Measurements from ENCODE around the gene TUSC2. TPM values are rescaled to one million over a fixed set of nuclear protein-coding genes. Genes with fewer than 3 reads are reported as not detected.

Gene TUSC2
- total RNA-seq, 2 experiments from 2014 or later = 23.1 to 24.7 TPM

DNA sequence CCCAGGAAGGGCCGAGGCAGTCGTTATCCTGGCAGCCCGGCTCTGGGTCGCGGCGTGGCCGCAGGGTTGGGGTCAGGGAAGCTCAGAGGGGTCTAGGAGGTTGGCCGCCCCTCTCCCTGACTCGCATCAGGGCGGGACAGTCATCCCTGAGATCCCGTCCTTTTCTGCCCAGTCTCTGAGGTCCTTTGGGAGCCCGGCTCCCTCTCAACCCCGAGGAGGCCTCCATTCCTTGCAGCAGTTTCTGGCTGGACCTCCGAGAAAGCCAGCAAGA, 6.0 kb downstream of the TUSC2 start:
- TF ChIP-seq, protein P1, sequence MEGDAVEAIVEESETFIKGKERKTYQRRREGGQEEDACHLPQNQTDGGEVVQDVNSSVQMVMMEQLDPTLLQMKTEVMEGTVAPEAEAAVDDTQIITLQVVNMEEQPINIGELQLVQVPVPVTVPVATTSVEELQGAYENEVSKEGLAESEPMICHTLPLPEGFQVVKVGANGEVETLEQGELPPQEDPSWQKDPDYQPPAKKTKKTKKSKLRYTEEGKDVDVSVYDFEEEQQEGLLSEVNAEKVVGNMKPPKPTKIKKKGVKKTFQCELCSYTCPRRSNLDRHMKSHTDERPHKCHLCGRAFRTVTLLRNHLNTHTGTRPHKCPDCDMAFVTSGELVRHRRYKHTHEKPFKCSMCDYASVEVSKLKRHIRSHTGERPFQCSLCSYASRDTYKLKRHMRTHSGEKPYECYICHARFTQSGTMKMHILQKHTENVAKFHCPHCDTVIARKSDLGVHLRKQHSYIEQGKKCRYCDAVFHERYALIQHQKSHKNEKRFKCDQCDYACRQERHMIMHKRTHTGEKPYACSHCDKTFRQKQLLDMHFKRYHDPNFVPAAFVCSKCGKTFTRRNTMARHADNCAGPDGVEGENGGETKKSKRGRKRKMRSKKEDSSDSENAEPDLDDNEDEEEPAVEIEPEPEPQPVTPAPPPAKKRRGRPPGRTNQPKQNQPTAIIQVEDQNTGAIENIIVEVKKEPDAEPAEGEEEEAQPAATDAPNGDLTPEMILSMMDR (IDR thresholded peaks at IDR 0.05) = no peak
- peak overlapping the region; percentile 12 for H3K27ac Mint-ChIP-seq
- H3K4me1 Mint-ChIP-seq (ENCODE audit: low read depth) = peaks cover 41% of the 10 kb centered on the region
- intact Hi-C loops (cut with DNase I, micrococcal nuclease) = loop anchor here in 1 of 2 experiments (5.0 kb wide), 1 partner anchor 130 kb away; the partner anchor contains the start of gene GNAT1
- DNase-seq = no peak
- ChIA-PET POLR2A (interaction anchor here (1.0 to 3.6 kb wide), 4 partner anchors 15 to 30 kb away, joined by 5 to 25 read pairs (median 20); partner anchors contain the start of genes CYB561D2, HYAL3, IFRD2 and NAA80), CTCF (interaction anchor here (0.9 to 1.3 kb wide), 3 partner anchors 15 to 30 kb away, joined by 3 to 13 read pairs (median 5); partner anchors contain the start of genes CYB561D2, IFRD2 and NPRL2)
- Histone ChIP-seq H3K36me3 (ENCODE audit: insufficient read depth, low read length) (peaks cover 10% of the 10 kb centered on the region), H3K4me1 (ENCODE audit: insufficient read depth, low read length) (peaks cover 76% of the 10 kb centered on the region), H3K9me3 (ENCODE audit: control insufficient read depth in 1 of 2, insufficient read depth in 1 of 2, low read length in 2 of 2) (no peaks in the 10 kb centered on the region), H3K4me3 (ENCODE audit: low read length) (peak overlapping the region; percentile 68), H3K27me3 (ENCODE audit: control insufficient read depth in 1 of 2, insufficient read depth in 2 of 2, low read length in 2 of 2) (no peaks in the 10 kb centered on the region), H3K27ac (ENCODE audit: low read depth in 1 of 2, low read length in 2 of 2) (peak overlapping the region; percentile 30 to 75)
- H3K27me3 Mint-ChIP-seq = no peaks in the 10 kb centered on the region
- H3K9me3 Mint-ChIP-seq = no peaks in the 10 kb centered on the region
- H3K36me3 Mint-ChIP-seq (ENCODE audit: low read depth) = peaks cover 14% of the 10 kb centered on the region
- no peak for ATAC-seq (ENCODE audit: poor library complexity)
- peak overlapping the region; percentile 90 for H3K4me3 Mint-ChIP-seq

- ATAC-seq (ENCODE audit: poor library complexity) = peak; percentile 66
- H3K4me3 Mint-ChIP-seq = peak overlapping the region; percentile 90
- H3K9me3 ChIP-seq (ENCODE audit: control insufficient read depth in 1 of 2, insufficient read depth in 1 of 2, low read length in 2 of 2) = no peaks in the 10 kb centered on the region
- intact Hi-C loops (cut with DNase I, micrococcal nuclease) = loop anchor here (1.0 to 5.0 kb wide), 4 partner anchors 15 to 129 kb away; partner anchors contain the start of genes HYAL3 (in 2 of the 2), NAA80 (in 2 of the 2) and GNAT1 (in 1 of the 2)
- peaks cover 10% of the 10 kb centered on the region for H3K36me3 ChIP-seq (ENCODE audit: insufficient read depth, low read length)
- DNase-seq = peak; percentile 68 to 89 (median 76)
- peaks cover 76% of the 10 kb centered on the region for H3K4me1 ChIP-seq (ENCODE audit: insufficient read depth, low read length)
- H3K27ac Mint-ChIP-seq = peak overlapping the region; percentile 82
- peak overlapping the region; percentile 75 to 96 for H3K27ac ChIP-seq (ENCODE audit: low read depth in 1 of 2, low read length in 2 of 2)
- H3K4me3 ChIP-seq (ENCODE audit: low read length) = peak overlapping the region; percentile 68
- ChIA-PET POLR2A (interaction anchor here (1.0 to 3.6 kb wide), 5 partner anchors 15 to 29 kb away, joined by 4 to 25 read pairs (median 15); partner anchors contain the start of genes CYB561D2, HYAL3, IFRD2 and NAA80), CTCF (interaction anchor here (0.6 to 1.3 kb wide), 5 partner anchors 13 to 29 kb away, joined by 3 to 13 read pairs (median 4); partner anchors contain the start of genes CYB561D2, IFRD2 and NPRL2)
- no peaks in the 10 kb centered on the region for H3K9me3 Mint-ChIP-seq
- H3K27me3 Mint-ChIP-seq = no peaks in the 10 kb centered on the region
- peaks cover 42% of the 10 kb centered on the region for H3K4me1 Mint-ChIP-seq (ENCODE audit: low read depth)
- TF ChIP-seq, protein P1 (IDR thresholded peaks at IDR 0.05) = peak; percentile 45
- no peaks in the 10 kb centered on the region for H3K27me3 ChIP-seq (ENCODE audit: control insufficient read depth in 1 of 2, insufficient read depth in 2 of 2, low read length in 2 of 2)
- peaks cover 14% of the 10 kb centered on the region for H3K36me3 Mint-ChIP-seq (ENCODE audit: low read depth)
Observed at GRCh38 chr3:50321336-50322114, 6.5 kb downstream of the TUSC2 start.

GRCh38 chr3:50320853-50321335, 7.1 kb downstream of the TUSC2 start:
- H3K27me3 ChIP-seq (ENCODE audit: control insufficient read depth in 1 of 2, insufficient read depth in 2 of 2, low read length in 2 of 2) = no peaks in the 10 kb centered on the region
- H3K36me3 Mint-ChIP-seq (ENCODE audit: low read depth) = peaks cover 14% of the 10 kb centered on the region
- no peak overlapping the region for H3K27ac ChIP-seq (ENCODE audit: low read depth in 1 of 2, low read length in 2 of 2)
- ATAC-seq (ENCODE audit: poor library complexity) (peak; percentile 27), DNase-seq (peak in 9 of 14 experiments; percentile 41 to 81 (median 60))
- ChIA-PET CTCF (interaction anchor here (0.6 to 1.3 kb wide), 5 partner anchors 14 to 30 kb away, joined by 3 to 13 read pairs (median 4); partner anchors contain the start of genes CYB561D2, IFRD2 and NPRL2), POLR2A (interaction anchor here (1.0 to 3.6 kb wide), 5 partner anchors 16 to 30 kb away, joined by 4 to 25 read pairs (median 15); partner anchors contain the start of genes CYB561D2, HYAL3, IFRD2 and NAA80)
- no peaks in the 10 kb centered on the region for H3K9me3 ChIP-seq (ENCODE audit: control insufficient read depth in 1 of 2, insufficient read depth in 1 of 2, low read length in 2 of 2)
- H3K27me3 Mint-ChIP-seq = no peaks in the 10 kb centered on the region
- H3K4me1 Mint-ChIP-seq (ENCODE audit: low read depth) = peaks cover 47% of the 10 kb centered on the region
- intact Hi-C loops (cut with DNase I, micrococcal nuclease) = loop anchor here (1.0 to 5.0 kb wide), 4 partner anchors 16 to 129 kb away; partner anchors contain the start of genes HYAL3 (in 2 of the 2), NAA80 (in 2 of the 2) and GNAT1 (in 1 of the 2)
- H3K4me3 Mint-ChIP-seq = peak overlapping the region; percentile 96
- H3K4me1 ChIP-seq (ENCODE audit: insufficient read depth, low read length) = peaks cover 77% of the 10 kb centered on the region
- TF ChIP-seq, protein P1 (IDR thresholded peaks at IDR 0.05) = no peak
- peaks cover 5% of the 10 kb centered on the region for H3K36me3 ChIP-seq (ENCODE audit: insufficient read depth, low read length)
- H3K4me3 ChIP-seq (ENCODE audit: low read length) = peak overlapping the region; percentile 68
- H3K9me3 Mint-ChIP-seq = no peaks in the 10 kb centered on the region
- peak overlapping the region; percentile 86 for H3K27ac Mint-ChIP-seq

Data from CD4-positive, alpha-beta T cell (primary cell).